T-helper 22 cell (primary cell): Measurements from ENCODE around the gene PRICKLE1.
"Not testable (repeated sequence)": the region's sequence is repeated elsewhere in the genome, so short reads cannot be mapped to it uniquely, and the experiment has no call there.

Experiments used
- DNase-seq: peaks from one replicate; pipeline ENCODE4 v3.0.0-alpha.2; 2020; ENCODE audit warnings: low read depth

Gene PRICKLE1

DNA sequence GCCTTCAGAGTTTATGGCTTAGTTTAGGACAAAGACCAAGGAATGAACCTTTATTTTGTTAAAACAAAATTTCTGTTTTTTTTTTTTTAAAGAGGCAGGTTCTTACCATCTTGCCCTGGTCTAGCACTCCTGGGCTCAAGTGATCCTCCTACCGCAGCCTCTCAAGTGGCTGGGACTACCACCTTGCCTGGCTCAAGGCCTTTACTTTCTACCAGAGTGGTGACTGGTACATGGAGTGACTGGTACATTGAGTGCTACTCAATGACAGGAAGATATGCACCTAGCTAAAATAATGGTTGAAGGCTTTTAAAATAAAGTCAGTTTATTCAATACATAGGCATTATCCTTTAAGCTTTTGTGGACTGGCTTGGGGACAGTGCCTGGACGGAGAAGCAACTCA lies 32.6 kb downstream of the PRICKLE1 start:
- DNase-seq: no peak

DNA sequence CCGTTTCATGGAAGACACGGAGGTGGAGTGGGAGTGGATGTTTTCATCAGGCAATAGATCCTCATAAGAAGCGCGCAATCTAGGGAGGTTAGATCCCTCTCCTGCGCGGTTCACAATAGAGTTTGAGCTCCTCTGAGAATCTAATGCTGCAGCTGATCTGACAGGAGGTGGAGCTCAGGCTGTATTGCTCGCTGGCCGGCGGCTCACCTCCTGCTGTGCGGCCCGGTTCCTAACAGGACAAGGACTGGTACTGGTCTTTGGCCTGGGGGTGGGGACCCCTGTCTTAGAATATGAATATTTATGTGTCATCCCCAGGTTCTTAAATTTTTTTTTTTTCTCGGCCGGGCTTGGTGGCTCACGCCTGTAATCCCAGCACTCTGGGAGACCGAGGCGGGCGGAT lies 36.7 kb downstream of the PRICKLE1 start:
- DNase-seq: no peak

DNA sequence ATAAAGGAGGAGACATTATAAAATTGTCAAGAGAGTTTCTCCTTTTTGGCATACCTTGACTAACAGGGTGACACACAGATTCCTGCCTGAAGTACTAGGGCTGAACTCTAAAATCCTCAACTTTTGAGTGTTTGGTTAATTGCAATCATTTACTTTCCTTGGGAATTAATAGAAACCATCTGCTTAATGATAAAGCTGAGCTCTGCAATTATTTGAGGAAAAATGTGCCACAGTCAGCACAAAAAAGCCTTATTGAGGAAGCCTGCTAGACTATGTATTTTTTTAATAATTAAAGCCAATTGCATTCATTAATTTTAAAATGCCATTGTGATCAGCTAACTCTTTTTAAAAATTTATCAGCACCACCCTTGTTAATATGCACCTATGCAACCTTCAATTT lies 38.7 kb downstream of the PRICKLE1 start:
- no peak for DNase-seq

DNA sequence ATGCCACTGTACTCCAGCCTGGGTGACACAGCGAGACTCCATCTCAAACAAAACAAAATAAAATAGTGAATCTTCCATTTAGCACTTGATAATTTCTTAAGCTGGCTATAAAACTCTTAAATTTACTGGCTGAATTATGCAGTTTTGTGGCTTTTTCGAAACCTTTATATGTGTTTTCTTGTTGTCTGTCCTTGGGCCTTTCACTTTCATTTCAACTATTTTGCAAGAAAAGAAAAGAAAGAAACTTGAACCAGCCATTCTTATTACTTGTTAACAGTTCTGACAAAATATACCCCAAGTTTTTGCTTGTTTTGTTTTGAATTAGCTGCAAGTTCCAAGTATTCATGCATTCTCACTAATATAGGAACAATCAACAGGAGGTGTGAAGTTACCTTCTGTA lies 42.8 kb downstream of the PRICKLE1 start:
- DNase-seq: no peak

DNA sequence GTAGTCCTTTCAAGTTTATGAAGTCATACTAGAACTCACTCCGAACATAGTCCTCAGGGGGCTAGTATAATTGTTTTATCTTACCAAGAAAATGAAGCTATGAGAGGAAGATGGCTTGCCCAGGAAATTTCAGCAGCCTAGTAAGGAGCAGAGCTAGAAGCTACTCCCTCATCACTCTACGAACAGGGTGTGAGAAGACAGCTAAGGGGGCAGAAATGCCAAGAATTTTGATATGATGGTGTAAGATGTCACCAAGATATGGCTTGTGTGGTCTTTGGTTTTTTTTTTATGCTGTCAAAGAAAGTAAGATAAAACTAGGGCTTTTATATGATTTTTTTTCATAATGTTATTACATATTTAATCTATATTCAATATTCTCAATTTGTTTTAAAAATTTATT lies 47.6 kb downstream of the PRICKLE1 start:
- DNase-seq: no peak

DNA sequence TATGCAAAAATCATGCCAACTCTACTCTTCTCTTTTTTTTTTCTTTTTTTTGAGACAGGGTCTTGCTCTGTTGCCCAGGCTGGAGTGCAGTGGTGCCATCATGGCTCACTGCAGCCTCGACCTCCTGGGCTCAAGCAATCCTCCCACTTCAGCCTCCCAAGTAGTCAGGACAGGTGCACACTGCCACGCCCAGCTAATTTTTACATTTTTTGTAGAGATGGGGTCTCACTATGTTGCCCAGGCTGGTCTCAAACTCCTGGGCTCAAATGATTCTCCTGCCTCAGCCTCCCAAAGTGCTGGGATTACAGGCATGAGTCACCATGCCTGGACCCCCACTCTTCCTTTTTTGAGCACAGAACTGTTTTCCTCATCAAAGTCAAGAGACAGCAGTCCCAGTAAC lies 48.2 kb downstream of the PRICKLE1 start:
- DNase-seq: not testable (repeated sequence)

DNA sequence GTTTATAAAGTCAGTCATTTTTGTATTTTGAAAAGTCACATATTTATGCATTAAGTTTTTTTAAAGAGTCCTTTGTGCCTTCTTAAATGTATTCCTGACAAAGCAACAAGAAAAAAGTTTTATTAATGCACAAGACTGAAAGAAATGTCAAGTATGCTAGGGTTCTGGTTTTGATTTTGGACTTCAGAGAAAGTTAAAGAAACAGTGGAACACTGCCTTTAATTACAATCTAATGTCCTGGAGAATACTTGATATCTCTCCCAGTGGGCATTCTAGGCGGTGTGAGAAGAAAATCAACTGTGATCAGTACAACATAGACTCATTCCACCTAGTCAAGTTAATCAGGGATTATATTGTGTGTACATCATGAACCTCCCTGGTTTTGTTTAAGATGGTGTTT lies 49.9 kb downstream of the PRICKLE1 start:
- no peak for DNase-seq

DNA sequence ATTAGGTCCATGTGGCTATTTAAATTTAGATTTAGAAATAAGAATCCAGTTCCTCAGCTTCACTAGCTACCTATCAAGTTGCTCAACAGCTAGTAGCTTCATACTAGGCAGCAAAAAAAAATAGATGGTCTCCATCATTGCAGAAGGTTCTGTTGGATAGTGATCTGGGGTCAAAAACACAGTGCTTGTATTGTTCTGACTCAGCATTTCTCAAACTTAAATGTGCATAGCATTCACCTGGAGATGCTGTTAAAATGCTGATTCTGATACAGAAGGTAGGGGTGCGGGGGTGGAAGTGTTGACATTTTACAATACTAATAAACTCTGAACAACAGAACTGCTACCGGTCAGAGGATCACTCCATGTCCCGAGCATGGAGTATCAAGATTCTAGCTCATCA lies 51.3 kb downstream of the PRICKLE1 start:
- DNase-seq: no peak

DNA sequence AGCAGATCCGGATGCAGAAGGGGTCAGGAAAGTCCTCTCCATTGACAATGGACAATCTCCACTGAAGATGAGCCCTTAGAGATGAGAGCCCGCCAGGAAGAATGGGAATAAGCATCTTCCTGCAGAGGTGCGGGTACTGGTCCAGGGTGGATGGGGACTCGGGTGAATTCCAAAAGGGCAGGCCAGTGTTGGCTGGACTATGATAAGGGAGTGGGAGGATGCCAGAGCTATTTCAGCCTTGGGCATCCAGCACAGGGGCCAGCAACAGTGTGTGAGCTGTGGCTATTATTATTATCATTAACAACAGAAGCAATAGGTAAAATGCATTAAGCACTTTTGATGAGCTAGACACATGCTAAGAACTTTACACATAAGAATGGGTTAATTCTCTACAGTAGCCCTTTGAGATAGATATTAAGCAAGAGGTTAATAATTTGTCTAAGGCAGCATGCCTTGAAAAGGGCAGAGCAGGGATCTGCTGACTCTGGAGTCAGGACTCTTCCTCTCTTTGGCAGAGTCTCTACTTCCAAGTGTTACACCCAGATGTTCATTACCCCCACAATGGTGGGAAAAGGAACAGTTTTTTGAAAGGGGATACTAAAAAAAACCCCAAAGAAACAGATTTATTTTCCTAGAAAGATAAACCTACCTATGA lies 55.2 kb downstream of the PRICKLE1 start:
- DNase-seq: no peak

DNA sequence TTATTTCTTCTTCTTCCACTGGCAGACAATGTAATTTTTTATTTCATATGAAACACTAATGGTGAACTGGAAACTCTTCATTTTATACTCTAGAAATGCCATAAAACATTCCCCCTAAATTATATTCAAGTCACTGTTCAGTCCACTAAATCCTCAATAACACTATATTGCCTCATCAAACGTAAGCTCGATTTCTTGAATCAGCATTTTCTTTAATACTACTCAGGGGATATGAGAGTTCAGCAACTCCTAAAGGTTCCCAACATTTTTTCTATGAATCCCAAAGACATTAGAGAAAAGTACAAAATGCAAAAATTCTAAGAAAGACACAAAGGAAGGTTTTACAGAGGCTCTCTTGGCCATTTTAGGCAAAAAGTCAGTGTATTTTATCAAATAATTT lies 59.3 kb downstream of the PRICKLE1 start:
- DNase-seq: no peak

DNA sequence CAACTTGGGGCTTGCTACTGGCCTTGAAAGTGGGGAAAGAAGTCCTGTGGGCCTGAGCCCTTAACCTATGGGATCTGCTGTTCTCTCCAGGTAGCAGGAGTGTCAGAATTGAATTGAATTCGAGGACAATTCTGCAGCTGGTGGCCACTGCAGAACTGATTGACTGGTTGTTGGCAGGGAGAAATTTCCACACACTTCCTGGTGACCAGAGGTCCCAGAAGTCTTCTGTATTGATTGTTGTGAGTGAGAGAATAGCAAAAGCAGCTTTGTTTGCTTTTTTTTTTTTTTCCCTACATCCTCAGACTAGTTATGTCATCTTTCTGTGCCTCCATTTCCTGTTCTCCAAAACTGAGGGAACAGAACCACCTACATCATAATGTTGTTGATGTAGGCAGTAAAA lies 64.1 kb downstream of the PRICKLE1 start:
- DNase-seq: no peak

DNA sequence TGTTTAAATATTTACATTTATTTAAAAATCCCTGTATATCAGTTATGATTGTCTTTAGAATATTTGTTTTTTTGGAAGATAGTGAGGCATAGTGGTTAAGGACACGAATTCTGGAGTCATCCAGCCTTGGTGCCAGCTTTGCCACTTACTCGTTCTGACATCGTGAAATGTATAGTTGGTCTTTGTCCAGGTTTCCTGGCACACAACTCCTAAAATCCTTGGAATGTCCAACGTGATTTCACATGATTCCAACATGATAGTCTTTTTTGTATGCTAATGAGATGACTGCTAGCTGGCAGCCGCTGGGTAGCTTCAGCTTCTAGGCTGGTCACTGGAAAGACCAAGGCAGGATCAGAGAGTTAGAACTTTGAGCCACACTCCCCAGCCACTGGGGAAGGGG lies 64.8 kb downstream of the PRICKLE1 start:
- DNase-seq: no peak

DNA sequence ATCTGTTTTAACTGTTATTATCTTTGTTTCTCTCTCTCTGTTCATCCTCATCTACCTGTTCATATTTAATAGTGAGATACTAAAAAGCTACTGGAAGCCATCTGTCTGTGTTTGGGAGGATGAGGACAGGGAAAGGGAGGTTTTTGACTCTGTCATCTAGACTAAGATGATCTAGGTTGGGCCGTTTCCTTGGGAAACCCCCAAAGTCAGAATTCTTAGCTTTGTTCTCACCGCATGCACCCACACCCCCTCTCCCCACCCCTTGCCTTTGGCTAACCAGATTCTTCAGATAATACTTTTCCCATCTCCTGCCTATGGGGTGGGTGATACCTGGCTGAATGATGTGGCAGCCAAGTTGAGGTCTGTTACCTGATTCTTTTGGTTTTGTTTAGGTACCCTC lies 73.0 kb downstream of the PRICKLE1 start:
- DNase-seq: no peak

DNA sequence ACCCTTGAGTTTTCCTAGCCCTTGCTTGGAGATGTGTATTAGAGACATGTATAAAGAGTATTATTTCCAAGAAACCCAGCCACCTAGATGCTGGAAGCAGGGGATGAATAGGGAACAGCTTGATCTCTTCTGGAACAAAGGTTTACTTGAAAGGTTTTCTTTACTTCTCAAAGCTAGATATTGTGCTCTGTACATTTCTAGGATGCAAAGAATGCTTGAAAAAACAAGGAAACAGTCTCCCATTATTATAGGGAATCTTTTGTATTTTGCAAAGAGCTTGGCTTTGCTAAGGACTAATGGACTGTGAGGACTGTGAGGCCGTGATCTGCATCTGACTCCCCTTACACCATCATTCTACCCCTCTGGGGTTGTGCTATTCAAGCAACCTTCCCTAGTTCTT lies 77.9 kb downstream of the PRICKLE1 start:
- no peak for DNase-seq

DNA sequence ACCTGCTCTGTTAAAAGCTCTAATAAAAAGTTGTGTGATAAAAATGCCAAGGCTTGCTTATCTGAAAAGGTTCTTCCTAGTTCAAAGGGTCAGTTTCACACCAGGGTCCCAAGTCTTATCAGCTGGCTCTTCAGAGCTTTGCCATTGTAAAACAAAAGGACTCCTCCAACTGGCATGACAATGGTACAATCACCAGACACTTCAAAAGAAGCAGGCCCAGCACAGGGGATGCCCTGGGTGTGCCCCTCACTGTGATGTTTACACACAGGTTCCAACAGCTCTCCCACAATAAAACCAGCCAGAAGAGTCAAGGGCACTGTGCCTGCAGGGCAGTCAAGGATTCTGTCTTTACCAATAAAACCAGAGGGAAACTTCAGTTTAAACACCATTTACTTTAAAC lies 78.7 kb downstream of the PRICKLE1 start:
- no peak for DNase-seq

DNA sequence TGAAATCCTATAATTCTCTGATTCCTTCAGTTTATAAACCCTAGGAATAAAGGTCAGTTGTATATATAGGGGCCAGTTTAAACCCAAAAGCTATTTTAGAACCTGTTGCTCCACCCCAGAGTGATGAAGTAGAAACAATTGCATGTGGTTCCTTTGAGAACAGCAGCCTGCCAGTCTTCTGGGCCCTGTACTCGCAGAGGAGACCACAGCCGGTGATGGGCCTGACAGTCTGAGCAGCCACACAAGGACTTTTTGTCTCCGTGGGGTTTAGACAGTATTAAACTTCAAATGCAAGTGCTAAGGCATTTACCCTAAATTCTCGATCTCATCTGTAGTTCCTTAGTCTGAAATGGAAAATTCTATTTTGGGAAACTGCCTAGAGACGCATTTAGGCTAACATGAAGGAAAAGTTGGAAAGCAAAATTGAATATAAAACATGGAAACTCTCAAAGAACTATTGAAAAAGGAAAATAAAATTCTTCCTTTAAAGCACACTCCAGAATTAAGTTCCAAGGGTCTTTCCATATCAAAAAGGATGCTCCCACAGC lies 80.6 kb downstream of the PRICKLE1 start:
- no peak for DNase-seq

DNA sequence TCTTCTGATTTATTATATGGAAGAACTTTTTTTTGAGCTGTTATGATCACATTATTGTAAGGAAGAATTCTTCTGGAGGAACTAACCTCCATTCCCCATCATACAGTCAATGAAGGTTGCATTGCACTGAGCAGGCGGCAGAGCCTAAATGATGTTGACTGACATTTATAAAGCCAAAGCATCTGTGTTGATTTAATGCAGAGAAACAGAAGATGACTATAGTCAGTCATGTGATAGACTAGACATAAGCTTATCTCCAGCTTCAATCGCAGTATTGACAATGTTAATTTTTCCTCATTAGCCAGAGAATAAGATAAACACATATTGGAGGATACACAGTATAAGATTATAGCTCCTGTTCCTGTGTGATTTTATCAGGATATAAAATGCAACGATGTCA lies 82.0 kb downstream of the PRICKLE1 start:
- DNase-seq: no peak

DNA sequence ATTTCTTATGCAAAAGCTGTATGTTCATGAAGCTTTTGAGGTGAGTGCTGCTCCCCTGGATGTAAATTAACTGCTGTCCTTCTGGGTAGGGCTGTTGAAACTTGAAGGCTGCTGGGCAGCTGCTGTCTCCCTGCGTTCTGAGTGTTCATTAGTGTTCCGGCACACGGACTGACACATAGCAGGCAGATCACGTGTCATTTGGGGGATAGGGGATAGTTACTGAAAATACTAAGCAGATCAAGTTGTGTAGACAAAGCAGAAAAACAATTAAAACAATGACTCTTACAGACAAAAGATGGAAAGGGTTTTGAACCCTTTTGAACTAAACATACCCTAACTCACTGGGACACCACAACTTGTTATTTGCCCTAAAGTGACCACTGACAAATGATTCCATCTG lies 82.5 kb downstream of the PRICKLE1 start:
- DNase-seq: no peak

DNA sequence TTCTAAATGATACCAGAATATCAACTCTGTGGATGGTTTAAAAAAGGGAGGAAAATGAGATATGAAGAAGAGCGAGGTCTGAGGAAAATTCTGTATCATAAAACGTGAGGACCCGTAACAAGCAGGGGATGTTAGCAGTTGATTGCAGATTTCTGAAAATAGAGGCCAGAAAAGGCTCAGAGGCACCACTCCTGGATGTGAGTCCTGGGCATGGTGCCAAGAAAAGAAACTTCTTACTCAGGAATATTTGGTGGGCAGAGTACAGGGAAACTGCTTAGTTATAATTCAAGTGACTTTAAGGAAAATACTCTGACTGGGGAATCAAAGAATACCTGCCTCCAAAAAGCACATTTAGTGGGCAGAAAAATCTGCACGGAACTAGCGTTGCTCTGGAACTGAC lies 85.5 kb downstream of the PRICKLE1 start:
- no peak for DNase-seq

DNA sequence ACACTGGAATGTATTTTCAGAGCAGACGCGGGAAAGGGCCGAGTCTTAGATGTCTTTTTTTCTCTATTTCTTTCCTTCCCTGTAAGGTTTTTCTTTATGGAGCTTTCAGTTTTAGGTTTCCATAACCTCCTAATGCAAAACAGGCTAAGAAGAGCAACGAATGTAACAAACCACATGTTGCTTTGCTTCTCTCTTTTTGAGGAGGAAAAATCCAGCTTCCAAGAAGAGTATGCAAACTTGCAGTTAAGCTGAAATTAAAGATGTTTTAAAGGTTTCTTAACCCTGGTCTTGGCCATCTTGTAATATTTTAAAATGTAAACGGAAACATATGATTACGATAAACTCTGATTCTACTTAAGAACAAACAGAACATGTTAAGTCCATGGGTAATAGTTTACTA lies 86.9 kb downstream of the PRICKLE1 start:
- DNase-seq: no peak

DNA sequence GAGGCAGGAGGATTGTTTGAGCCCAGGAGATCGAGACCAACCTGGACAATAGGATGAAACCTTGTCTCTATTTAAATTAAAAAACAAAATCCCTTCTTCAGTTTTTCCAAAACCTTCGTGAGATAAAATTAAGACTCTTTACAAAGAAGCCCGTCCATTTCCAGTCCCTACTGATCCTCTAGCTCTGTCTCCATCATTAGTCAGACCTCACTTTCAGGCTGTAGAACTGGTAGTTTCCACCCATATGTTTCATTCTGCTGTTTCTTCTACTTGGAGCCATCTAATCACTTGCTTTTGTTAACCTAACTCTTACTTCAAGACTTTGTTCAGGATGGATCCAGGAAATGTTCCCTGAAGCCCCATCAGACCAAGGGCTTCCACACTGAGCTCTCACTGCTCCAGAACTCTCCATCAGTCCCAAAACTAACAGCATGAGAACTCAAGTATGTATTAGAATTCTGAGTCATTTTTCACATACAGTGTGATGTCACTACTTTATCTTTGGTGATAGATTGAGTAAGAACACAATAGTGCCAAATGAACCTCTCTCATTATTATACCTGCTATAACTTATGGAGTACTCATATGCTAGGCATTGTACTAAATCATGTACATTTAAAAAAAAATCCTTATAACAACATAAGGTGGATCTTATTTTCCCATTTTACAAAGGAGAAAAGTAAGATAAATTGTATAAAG lies 90.8 kb downstream of the PRICKLE1 start:
- no peak for DNase-seq

DNA sequence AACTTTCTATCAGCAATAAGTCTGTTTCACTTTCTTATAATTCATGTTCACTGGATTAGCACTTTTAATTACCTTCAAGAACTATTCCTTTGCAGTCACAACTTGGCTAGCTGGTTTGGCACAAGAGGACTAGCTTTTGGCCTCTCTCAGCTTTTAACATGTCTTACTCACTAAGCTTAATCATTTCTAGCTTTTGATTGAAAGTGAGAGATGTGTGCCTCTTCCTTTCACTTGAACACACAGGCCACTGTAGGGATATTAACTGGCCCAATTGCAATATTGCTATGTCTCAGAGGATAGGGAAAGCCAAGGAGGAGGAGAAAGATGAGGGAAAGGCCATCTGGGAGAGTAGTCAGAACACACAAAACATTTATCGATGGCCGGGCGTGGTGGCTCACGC lies 92.7 kb downstream of the PRICKLE1 start:
- DNase-seq: no peak

DNA sequence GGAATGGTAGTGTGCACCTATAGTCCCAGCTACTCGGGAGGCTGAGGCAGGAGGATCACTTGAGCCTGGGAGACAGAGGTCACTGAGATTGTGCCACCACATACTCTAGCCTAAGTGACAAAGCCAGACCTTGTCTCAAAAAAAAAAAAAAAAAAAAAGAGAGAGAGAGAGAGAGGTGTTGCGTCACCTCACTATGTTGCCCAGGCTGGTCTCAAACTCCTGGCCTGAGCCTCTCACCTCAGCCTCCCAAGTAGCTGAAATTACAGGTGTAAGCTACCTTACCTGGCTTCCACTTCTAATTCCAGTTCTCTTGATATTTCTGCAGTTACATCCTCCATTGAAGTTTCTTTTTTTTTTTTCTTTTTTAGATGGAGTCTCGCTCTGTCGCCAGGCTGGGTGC lies 94.3 kb downstream of the PRICKLE1 start:
- no peak for DNase-seq

DNA sequence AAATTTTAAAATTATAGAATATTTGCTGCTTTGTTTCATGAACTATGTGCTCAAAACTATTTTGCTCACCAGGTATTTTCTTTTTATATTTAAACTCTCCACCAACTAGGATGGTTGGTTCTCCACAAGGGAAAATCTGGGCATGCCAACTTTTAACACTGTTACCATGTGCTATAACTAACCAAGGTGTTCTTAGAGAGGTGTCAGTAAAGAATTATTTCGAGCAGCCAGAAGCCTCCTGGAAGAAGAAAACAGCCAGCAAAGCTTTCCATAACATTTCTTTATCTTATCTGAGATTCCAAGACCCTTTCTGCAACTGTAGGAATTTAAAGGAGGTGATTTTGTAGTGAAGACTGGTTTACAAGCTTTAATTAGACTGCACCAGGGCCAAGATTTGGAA lies 97.3 kb downstream of the PRICKLE1 start:
- no peak for DNase-seq
